ENCODE measurements around the gene ANGEL2.

The ANGEL2 gene

DNA sequence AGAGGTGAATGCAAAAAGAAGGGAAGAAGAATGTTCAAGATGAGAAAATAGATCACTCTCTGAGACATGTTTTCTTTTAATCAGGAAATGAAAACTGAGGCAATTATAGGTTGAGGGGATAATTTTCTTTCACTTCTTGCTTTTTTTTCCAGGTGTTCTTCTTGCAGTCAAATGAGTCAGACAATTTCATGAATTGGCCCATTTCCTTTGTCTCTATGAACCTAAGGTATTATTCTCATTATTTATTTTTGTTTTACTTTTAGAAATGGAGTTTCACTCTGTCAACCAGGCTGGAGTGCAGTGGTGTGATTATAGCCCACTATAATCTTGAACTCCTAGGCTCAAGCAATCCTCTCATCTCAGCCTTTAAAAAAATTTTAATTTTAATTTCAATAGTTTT lies 68.8 kb downstream of the ANGEL2 start:
- H3K4me3 ChIP-seq (ENCODE audit: low read depth, low read length) = no peak overlapping the region
- TF ChIP-seq, protein P1, sequence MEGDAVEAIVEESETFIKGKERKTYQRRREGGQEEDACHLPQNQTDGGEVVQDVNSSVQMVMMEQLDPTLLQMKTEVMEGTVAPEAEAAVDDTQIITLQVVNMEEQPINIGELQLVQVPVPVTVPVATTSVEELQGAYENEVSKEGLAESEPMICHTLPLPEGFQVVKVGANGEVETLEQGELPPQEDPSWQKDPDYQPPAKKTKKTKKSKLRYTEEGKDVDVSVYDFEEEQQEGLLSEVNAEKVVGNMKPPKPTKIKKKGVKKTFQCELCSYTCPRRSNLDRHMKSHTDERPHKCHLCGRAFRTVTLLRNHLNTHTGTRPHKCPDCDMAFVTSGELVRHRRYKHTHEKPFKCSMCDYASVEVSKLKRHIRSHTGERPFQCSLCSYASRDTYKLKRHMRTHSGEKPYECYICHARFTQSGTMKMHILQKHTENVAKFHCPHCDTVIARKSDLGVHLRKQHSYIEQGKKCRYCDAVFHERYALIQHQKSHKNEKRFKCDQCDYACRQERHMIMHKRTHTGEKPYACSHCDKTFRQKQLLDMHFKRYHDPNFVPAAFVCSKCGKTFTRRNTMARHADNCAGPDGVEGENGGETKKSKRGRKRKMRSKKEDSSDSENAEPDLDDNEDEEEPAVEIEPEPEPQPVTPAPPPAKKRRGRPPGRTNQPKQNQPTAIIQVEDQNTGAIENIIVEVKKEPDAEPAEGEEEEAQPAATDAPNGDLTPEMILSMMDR (IDR thresholded peaks at IDR 0.05; ENCODE audit: control insufficient read depth, extremely low read depth, insufficient read depth) = no peak
- no peak for DNase-seq (ENCODE audit: low read depth)

DNA sequence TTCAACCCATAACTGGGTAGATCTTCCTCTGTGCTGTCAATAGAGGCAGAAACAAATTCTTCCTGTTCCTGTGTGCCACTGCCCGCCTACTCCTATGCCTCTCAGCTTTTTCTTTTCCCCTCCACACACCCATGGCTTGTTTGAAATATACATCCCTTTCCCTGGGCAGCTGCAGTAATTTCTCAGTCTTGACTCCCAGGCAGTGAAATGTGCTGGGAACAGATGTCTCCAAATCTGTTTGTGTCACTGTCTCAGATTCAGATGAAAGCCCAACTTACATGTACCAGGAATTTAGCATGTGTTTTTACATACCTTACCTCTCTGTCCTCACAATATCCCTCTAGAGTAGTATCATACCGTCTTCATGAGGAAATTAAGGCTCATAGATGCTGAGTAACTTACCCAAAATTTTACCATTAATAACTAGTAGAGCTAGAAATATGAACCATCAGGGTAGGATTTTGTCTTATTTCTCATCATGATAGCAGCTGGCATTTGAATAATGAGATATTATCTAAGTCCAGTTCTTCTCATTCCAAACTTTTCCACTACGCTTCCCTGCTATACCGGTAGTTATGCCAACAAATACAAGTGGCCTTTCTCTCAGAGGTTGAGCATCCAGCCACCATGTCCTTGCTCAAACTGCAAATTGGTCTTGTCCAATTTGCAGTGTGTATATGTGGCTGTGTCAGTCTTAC lies 70.1 kb downstream of the ANGEL2 start:
- H3K4me3 ChIP-seq (ENCODE audit: low read depth, low read length) = no peak overlapping the region
- TF ChIP-seq, protein P1 (IDR thresholded peaks at IDR 0.05; ENCODE audit: control insufficient read depth, extremely low read depth, insufficient read depth) = no peak
- DNase-seq (ENCODE audit: low read depth) = no peak

DNA sequence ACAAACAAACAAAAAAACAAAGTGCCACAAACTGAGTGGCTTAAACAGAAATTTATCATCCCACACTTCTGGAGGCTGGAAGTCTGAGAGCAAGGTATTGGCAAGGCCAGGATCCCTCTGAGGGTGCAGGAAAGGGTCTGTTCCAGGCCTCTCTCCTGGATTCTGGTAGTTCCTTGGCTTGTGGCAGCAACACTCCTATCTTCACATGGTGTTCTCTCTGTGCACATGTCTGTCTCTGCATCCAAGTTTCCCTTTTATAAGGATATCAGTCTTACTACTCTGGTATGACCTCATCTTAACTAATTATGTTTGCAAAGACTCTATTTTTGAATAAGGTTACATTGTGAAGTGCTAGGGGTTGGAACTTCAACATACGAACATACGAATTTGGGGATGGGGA lies 70.6 kb downstream of the ANGEL2 start:
- TF ChIP-seq, protein P1 (IDR thresholded peaks at IDR 0.05; ENCODE audit: control insufficient read depth, extremely low read depth, insufficient read depth) = no peak
- no peak for DNase-seq (ENCODE audit: low read depth)
- H3K4me3 ChIP-seq (ENCODE audit: low read depth, low read length) = no peak overlapping the region

DNA sequence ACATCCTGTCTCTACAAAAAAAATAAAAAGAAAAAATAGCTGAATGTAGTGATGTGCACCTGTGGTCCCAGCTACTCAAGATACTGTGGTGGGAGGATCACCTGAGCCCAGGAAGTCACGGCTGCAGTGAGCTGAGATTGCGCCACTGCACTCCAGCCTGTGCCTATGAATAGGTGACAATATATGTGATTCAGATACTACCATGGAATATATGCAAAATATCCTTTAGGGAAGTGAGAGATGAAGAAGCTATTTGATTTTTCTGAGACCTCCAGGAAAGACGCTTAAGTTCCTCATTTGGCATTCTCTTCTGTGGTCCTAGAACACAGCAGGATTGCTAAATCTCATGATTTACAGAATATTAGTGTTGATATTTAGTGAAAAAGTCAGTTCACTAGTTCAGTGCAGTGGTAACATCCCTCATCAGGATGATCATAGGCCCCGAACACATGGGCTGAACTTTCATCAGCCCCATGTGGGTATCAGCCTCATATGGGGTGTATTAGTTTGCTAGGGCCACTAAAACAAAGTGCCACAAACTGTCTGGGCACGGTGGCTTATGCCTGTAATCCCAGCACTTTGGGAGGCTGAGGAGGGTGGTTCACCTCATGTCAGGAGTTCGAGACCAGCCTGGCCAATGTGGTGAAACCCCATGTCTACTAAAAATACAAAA lies 71.3 kb downstream of the ANGEL2 start:
- H3K4me3 ChIP-seq (ENCODE audit: low read depth, low read length) = no peak overlapping the region
- DNase-seq (ENCODE audit: low read depth) = no peak
- TF ChIP-seq, protein P1 (IDR thresholded peaks at IDR 0.05; ENCODE audit: control insufficient read depth, extremely low read depth, insufficient read depth) = no peak

DNA sequence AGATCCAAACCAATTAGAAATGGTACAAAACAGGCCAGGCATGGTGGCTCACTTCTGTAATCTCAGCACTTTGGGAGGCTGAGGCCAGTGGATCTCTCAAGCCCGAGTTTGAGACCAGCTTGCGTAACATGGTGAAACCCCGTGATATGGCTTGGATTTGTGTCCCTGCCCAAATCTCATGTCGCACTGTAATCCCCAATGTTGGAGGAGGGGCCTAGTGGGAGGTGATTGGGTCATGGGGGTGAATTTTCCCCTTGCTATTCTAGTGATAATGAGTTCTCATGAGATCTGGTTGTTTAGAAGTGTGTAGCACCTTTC lies 72.3 kb downstream of the ANGEL2 start:
- DNase-seq (ENCODE audit: low read depth) = no peak
- no peak overlapping the region for H3K4me3 ChIP-seq (ENCODE audit: low read depth, low read length)
- TF ChIP-seq, protein P1 (IDR thresholded peaks at IDR 0.05; ENCODE audit: control insufficient read depth, extremely low read depth, insufficient read depth) = no peak

DNA sequence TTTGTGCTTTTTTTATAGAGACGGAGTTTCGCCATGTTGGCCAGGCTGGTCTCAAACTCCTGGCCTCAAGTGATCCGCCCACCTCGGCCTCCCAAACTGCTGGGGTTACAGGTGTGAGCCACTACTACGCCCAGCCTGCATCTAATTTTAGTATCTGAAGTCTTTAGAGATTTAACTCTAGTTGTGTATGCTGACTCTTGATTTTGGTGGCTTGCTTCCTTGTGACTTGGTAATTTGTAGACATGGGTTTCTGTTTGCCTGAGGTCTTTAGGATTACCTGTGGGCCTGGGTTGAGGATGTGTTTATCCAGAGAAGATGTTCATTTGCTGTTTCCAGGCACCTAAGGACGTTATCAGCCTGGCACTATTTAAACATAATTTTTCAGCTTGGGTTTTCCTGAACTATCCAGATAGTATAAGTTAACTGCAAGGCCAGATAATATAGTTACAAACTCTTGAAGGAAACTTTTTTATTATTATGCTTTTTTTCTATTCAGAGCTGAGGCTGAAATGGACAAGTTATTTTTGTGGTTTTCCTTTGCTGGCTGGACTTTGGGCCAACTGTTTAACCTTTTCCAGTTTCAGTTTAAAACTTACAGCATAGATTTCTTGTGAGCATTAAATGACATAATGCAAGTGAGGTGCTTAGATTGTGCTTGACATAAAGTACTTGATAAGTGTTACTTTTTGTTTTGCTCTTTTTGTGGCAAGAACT lies 72.8 kb downstream of the ANGEL2 start:
- H3K4me3 ChIP-seq (ENCODE audit: low read depth, low read length) = no peak overlapping the region
- no peak for DNase-seq (ENCODE audit: low read depth)
- TF ChIP-seq, protein P1 (IDR thresholded peaks at IDR 0.05; ENCODE audit: control insufficient read depth, extremely low read depth, insufficient read depth) = no peak
